Gastroesophageal sphincter (tissue), 4 donors: Measurements from ENCODE around the gene ZNF554. TPM values are rescaled to one million over a fixed set of nuclear protein-coding genes. Genes with fewer than 3 reads are reported as not detected.

Experiments used
- ATAC-seq: fragments of 150-250 bp; one replicate; pipeline ENCODE4 v1.9.1; 2016; ENCODE audit warnings: mild to moderate bottlenecking, moderate library complexity
- H3K27ac ChIP-seq, 4 donors: fragments of 200-600 bp; sonication (generic) in 3 of 4; 1 replicate in 3 of 4; 2 replicates in 1 of 4; pipeline ENCODE4 v1.5.1; 2016 to 2019
- H3K27me3 ChIP-seq: fragments of 200-600 bp; sonication (generic); one replicate; pipeline ENCODE4 v1.5.1; 2019
- H3K36me3 ChIP-seq, 2 donors: fragments of 200-600 bp; sonication (generic); one replicate each; pipeline ENCODE4 v1.5.1; 2019; ENCODE audit warnings: control low read depth in 1 of 2
- H3K4me1 ChIP-seq, 3 donors: fragments of 200-600 bp; sonication (generic); 1 replicate in 2 of 3; 2 replicates in 1 of 3; pipeline ENCODE4 v1.5.1; 2016 to 2019; ENCODE audit warnings: control low read depth in 2 of 3
- H3K4me3 ChIP-seq, 2 donors: fragments of 200-600 bp; sonication (generic); one replicate each; pipeline ENCODE4 v1.5.1; 2019; ENCODE audit warnings: mild to moderate bottlenecking in 1 of 2, moderate library complexity in 1 of 2
- H3K9me3 ChIP-seq, 3 donors: fragments of 200-600 bp; sonication (generic); one replicate each; pipeline ENCODE4 v1.5.1; 2017 to 2019; ENCODE audit warnings: control low read depth in 2 of 3
- CTCF ChIP-seq, 4 experiments: fragments of 200-600 bp in 2 of 4; fragments of 450-650 bp in 2 of 4; sonication (generic) in 1 of 4; IDR thresholded peaks; one replicate each; pipeline ENCODE4 v1.5.1; 2017 to 2019; ENCODE audit warnings: antibody characterized with exemption in 4 of 4, mild to moderate bottlenecking in 2 of 4, moderate library complexity in 2 of 4
- EP300 ChIP-seq: sonication (generic); formaldehyde crosslinking; IDR thresholded peaks from one replicate; pipeline ENCODE4 v1.6.1; 2017; ENCODE audit warnings: antibody characterized with exemption, mild to moderate bottlenecking
- POLR2A ChIP-seq, 2 donors: fragments of 450-650 bp; IDR thresholded peaks; one replicate each; pipeline ENCODE4 v1.6.1; 2017; ENCODE audit warnings: antibody characterized with exemption in 2 of 2, mild to moderate bottlenecking in 2 of 2, moderate library complexity in 1 of 2
- POLR2AphosphoS5 ChIP-seq: sonication (generic); formaldehyde crosslinking; IDR thresholded peaks from one replicate; pipeline ENCODE4 v1.6.1; 2017; ENCODE audit warnings: antibody characterized with exemption
- WGBS, 2 donors: methylation state at CpG; one replicate each; pipeline ENCODE4 v1.1.5; 2018; ENCODE audit warnings: low coverage in 1 of 2; 5-methylcytosine and 5-hydroxymethylcytosine counted together
- total RNA-seq, 4 donors: library from RNA; depleted of rRNA; stranded (reverse); fragments of >200 nt; gene quantifications; one replicate each; pipeline ENCODE4 v1.1.0, GENCODE V29; 2016

Gene ZNF554
- total RNA-seq, 4 donors from 2014 or later, result 3.5 to 7.8 (median 5.5) TPM

GRCh38 chr19:2856457-2857050 is 36.9 kb downstream of the ZNF554 start:
- 92 to 96% methylated on average over 4 to 5 of the region's 5 CpGs for WGBS, 2 donors
- no peaks in the 10 kb centered on the region for H3K4me1 ChIP-seq
- H3K9me3 ChIP-seq, result peaks cover 0 to 90% (median 3%) of the 10 kb centered on the region in 3 donors
- no peak for ATAC-seq
- no peak for TF ChIP-seq EP300
- no peak for TF ChIP-seq CTCF (IDR thresholded peaks at IDR 0.05)
- no peak for TF ChIP-seq POLR2A (IDR thresholded peaks at IDR 0.05)
- TF ChIP-seq POLR2AphosphoS5, result no peak
- no peaks in the 10 kb centered on the region for H3K27me3 ChIP-seq
- H3K27ac ChIP-seq, result no peak overlapping the region
- no peak overlapping the region for H3K4me3 ChIP-seq
- H3K36me3 ChIP-seq, result peaks cover 12 to 53% of the 10 kb centered on the region in 2 donors

- H3K4me3 ChIP-seq, result no peak overlapping the region
- H3K36me3 ChIP-seq, result peaks cover 0 to 29% of the 10 kb centered on the region in 2 donors
- no peaks in the 10 kb centered on the region for H3K27me3 ChIP-seq
- H3K27ac ChIP-seq, result no peak overlapping the region
- 52 to 60% methylated on average over 1 to 10 of the region's 27 CpGs for WGBS, 2 donors
- H3K4me1 ChIP-seq, result no peaks in the 10 kb centered on the region
- ATAC-seq, result no peak
- TF ChIP-seq CTCF (IDR thresholded peaks at IDR 0.05) (no peak), POLR2A (IDR thresholded peaks at IDR 0.05) (no peak), EP300 (no peak), POLR2AphosphoS5 (no peak)
- H3K9me3 ChIP-seq, result peaks cover 0 to 66% (median 0%) of the 10 kb centered on the region in 3 donors
These were observed 39.2 kb downstream of the ZNF554 start for GRCh38 chr19:2858864-2859263.

- H3K9me3 ChIP-seq, result peaks cover 0 to 17% (median 0%) of the 10 kb centered on the region in 3 donors
- H3K36me3 ChIP-seq, result no peaks in the 10 kb centered on the region
- H3K4me3 ChIP-seq, result no peak overlapping the region
- ATAC-seq, result no peak
- TF ChIP-seq EP300, result no peak
- TF ChIP-seq POLR2AphosphoS5, result no peak
- no peak for TF ChIP-seq CTCF (IDR thresholded peaks at IDR 0.05)
- TF ChIP-seq POLR2A (IDR thresholded peaks at IDR 0.05), result no peak
- WGBS, 2 donors, result 62 to 76% methylated on average over 8 of the region's 10 CpGs
- no peak overlapping the region for H3K27ac ChIP-seq
- no peaks in the 10 kb centered on the region for H3K4me1 ChIP-seq
- H3K27me3 ChIP-seq, result no peaks in the 10 kb centered on the region
These were observed 44.1 kb downstream of the ZNF554 start for GRCh38 chr19:2863816-2864215.

- ATAC-seq, result no peak
- Histone ChIP-seq H3K9me3 (no peaks in the 10 kb centered on the region), H3K27me3 (no peaks in the 10 kb centered on the region), H3K4me1 (no peaks in the 10 kb centered on the region), H3K36me3 (no peaks in the 10 kb centered on the region), H3K4me3 (no peak overlapping the region), H3K27ac (no peak overlapping the region)
- 61 to 80% methylated on average over 10 to 11 of the region's 12 CpGs for WGBS, 2 donors
- TF ChIP-seq POLR2AphosphoS5, result no peak
- TF ChIP-seq POLR2A (IDR thresholded peaks at IDR 0.05), result no peak
- TF ChIP-seq EP300, result no peak
- no peak for TF ChIP-seq CTCF (IDR thresholded peaks at IDR 0.05)
These were observed 45.8 kb downstream of the ZNF554 start for GRCh38 chr19:2865334-2866100.
